Subcutaneous abdominal adipose tissue (tissue), 5 donors: ENCODE data around the gene PRDM16.
A peak's percentile ranks its signal among the peaks of the same experiment; 100 is the strongest.

Experiments
- H3K27ac ChIP-seq: one replicate; pipeline ENCODE4 v1.7.0; 2013; ENCODE audit warnings: low read depth, mild to moderate bottlenecking, inconsistent platforms, low read length, moderate library complexity
- H3K27me3 ChIP-seq, 5 donors: one replicate each; pipeline ENCODE4 v1.7.0; 2013; ENCODE audit warnings: low read length in 5 of 5, inconsistent platforms in 1 of 5; ENCODE audit not compliant: control insufficient read depth in 5 of 5, insufficient read depth in 4 of 5
- H3K36me3 ChIP-seq, 5 donors: one replicate each; pipeline ENCODE4 v1.7.0; 2013; ENCODE audit warnings: low read length in 5 of 5; ENCODE audit not compliant: control insufficient read depth in 5 of 5, insufficient read depth in 5 of 5
- H3K4me1 ChIP-seq, 5 donors: one replicate each; pipeline ENCODE4 v1.7.0; 2013; ENCODE audit warnings: low read length in 5 of 5, mild to moderate bottlenecking in 3 of 5, moderate library complexity in 1 of 5; ENCODE audit not compliant: control insufficient read depth in 5 of 5, insufficient read depth in 5 of 5
- H3K4me3 ChIP-seq, 5 donors: one replicate each; pipeline ENCODE4 v1.7.0; 2013; ENCODE audit warnings: low read length in 5 of 5, low read depth in 1 of 5
- H3K9ac ChIP-seq, 5 donors: one replicate each; pipeline ENCODE4 v1.7.0; 2013; ENCODE audit warnings: low read length in 5 of 5, mild to moderate bottlenecking in 4 of 5, moderate library complexity in 3 of 5
- H3K9me3 ChIP-seq, 5 donors: one replicate each; pipeline ENCODE4 v1.7.0; 2013; ENCODE audit warnings: low read length in 5 of 5; ENCODE audit not compliant: control insufficient read depth in 5 of 5
- donor health status: healthy.
- donor health status: healthy.
- donor health status: healthy.
- donor health status: healthy.
- donor health status: healthy.

Gene PRDM16

DNA sequence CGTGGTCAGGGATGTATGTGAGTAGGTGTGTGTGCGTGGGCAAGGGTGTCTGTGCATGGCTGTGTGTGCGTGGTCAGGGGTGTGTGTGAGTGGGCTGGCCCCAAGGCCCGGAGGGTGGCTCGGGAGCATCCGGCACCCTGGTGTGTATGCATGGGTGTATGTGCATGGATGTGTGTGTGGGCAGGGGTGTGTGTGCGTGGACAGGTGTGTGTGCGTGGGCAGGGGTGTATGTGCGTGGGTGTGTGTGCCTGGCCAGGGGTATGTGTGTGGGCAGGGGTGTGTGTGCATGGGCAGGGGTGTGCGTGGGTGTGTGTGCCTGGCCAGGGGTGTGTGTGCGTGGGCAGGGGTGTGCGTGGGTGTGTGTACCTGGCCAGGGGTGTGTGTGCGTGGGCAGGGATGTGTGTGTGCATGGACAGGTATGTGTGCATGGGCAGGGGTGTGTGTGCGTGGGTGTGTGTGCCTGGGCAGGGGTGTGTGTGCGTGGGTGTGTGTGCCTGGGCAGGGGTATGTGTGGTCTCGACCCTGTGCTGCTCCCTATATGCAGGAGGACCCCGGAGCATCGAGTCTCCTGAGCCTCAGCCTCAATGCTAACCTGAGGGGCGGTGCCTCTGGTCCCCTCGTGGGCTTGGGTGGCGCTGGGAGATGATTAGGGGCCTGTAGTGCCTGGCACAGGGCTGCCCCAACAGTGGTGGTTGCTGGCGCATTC lies 401.8 kb downstream of the PRDM16 start:
- Histone ChIP-seq H3K36me3 (peaks cover 0 to 4% (median 0%) of the 10 kb centered on the region in 5 donors), H3K9ac (no peak overlapping the region), H3K27ac (no peak overlapping the region), H3K4me3 (no peak overlapping the region), H3K27me3 (no peaks in the 10 kb centered on the region), H3K4me1 (peaks cover 3 to 54% (median 34%) of the 10 kb centered on the region in 5 donors), H3K9me3 (no peaks in the 10 kb centered on the region)

DNA sequence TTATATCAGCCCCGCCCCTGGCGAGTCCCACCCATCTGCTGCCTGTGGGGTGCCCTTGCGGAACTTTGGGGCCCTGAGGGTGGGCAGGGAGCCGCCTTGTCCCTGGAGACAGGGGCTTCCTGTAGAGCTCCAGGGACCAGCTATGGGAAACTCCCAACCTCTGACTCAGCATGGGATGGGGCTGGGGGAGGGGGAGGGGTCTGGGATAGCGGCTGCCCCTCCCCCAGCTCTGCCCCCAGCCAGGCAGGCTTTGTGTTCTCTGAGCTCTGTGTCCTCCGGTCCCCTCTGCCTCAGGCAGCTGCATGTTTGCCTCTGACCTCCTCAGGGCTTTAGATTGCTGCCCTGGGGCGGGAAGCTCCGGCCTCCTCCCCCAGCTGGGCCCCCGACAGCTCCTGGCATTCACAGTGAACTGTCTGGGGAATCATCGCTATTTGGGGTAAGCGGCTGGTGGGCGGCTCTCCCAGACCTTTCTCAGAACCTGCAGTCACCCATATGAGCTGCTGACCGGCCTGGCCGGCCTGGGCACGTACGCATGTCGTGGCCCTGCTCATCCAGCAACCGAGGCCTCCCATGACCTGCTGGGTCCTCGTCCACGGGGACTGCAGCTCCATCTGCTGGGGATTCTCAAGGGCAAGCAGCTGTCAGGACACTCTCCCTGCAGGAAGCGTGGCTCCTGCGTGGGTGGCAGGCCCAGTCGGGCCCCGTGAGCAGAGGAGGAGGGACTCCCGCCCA lies 402.5 kb downstream of the PRDM16 start:
- peaks cover 0 to 4% (median 0%) of the 10 kb centered on the region in 5 donors for H3K36me3 ChIP-seq
- H3K9ac ChIP-seq = peak overlapping the region in 1 of 5 donors; percentile 53
- peaks cover 3 to 54% (median 34%) of the 10 kb centered on the region in 5 donors for H3K4me1 ChIP-seq
- no peaks in the 10 kb centered on the region for H3K27me3 ChIP-seq
- H3K9me3 ChIP-seq = no peaks in the 10 kb centered on the region
- H3K4me3 ChIP-seq = no peak overlapping the region
- H3K27ac ChIP-seq = peak overlapping the region; percentile 67

DNA sequence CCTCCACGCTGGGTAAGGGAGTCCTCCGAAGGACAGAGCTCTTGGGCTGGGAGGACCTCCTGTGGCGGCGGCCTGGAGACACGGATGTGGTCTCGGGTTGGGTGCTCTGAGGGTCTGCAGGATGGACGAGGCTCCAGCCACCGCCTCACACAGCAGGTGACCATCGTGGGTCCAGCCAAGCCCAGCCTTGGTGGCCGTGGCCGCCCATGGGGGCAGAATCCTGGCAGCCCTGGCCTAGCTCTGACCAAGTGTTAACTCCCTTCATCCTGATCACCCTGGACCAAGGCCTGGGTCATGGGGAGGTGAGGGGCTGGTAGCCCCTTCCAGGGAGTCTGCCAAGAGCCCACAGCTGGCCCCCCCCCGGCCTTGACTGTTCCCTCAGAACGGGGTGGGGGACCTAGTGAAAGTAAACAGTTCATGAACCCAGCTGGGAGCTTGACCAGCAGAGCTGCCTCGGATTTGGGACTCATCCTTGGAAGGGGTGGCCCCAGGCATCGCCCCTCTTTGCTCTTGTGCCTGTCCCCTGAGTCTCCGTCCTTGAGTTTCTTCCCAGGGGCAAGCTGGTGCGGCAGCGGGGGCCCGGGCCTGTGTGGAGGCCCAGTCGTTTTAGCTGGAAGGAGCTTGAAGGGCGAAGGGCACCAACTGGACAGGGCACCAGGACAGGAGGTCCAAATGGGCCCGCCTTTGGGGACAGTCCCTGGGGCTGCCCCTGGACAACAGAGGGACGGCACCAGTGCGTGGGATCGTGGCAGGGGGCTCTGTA lies 403.3 kb downstream of the PRDM16 start:
- no peaks in the 10 kb centered on the region for H3K27me3 ChIP-seq
- no peaks in the 10 kb centered on the region for H3K9me3 ChIP-seq
- H3K4me3 ChIP-seq = no peak overlapping the region
- peaks cover 0 to 4% (median 0%) of the 10 kb centered on the region in 5 donors for H3K36me3 ChIP-seq
- peak overlapping the region in 1 of 5 donors; percentile 53 for H3K9ac ChIP-seq
- H3K27ac ChIP-seq = peak overlapping the region; percentile 67
- peaks cover 3 to 47% (median 34%) of the 10 kb centered on the region in 5 donors for H3K4me1 ChIP-seq

DNA sequence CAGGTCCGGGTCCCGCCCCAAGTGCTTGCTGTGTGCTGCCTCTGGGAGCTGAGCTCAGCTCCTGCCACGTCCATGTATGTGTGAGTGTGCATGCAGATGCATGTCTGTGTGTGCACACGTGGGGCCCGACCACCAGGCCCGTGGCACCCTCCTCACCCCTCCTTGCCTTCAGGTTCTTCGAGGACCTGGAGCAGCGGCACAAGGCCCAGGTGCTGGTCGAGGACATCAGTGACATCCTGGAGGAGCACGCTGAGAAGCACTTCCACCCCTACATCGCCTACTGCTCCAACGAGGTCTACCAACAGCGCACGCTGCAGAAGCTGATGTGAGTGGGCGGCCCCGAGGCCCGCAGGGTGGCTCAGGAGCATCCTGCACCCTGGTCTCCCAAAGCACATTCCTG lies 403.9 kb downstream of the PRDM16 start:
- H3K4me3 ChIP-seq = no peak overlapping the region
- no peaks in the 10 kb centered on the region for H3K9me3 ChIP-seq
- peaks cover 0 to 4% (median 0%) of the 10 kb centered on the region in 5 donors for H3K36me3 ChIP-seq
- no peaks in the 10 kb centered on the region for H3K27me3 ChIP-seq
- H3K27ac ChIP-seq = peak overlapping the region; percentile 37
- peaks cover 3 to 44% (median 34%) of the 10 kb centered on the region in 5 donors for H3K4me1 ChIP-seq
- H3K9ac ChIP-seq = no peak overlapping the region

DNA sequence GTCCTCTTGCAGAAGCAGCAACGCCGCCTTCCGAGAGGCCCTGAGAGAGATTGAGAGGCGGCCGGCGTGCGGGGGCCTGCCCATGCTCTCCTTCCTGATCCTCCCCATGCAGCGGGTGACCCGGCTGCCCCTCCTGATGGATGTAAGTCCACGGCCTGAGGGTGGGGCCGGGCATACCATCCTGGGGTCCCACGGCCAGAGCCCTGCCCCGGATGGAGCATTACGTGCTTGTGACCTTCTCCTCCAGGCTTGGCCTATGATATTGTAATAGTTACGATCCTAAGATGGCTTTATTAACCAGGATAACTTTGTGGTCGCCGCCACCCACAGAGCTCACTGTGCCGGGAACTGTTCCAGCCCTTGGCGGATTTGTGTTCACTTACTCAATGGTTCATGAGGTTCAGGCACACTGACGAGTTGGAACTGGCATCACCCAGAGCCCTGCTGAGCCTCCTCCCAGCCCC lies 404.4 kb downstream of the PRDM16 start:
- H3K36me3 ChIP-seq = peaks cover 0 to 4% (median 2%) of the 10 kb centered on the region in 5 donors
- no peaks in the 10 kb centered on the region for H3K9me3 ChIP-seq
- H3K27ac ChIP-seq = peak overlapping the region; percentile 37
- H3K4me3 ChIP-seq = no peak overlapping the region
- no peaks in the 10 kb centered on the region for H3K27me3 ChIP-seq
- no peak overlapping the region for H3K9ac ChIP-seq
- peaks cover 3 to 44% (median 34%) of the 10 kb centered on the region in 5 donors for H3K4me1 ChIP-seq

DNA sequence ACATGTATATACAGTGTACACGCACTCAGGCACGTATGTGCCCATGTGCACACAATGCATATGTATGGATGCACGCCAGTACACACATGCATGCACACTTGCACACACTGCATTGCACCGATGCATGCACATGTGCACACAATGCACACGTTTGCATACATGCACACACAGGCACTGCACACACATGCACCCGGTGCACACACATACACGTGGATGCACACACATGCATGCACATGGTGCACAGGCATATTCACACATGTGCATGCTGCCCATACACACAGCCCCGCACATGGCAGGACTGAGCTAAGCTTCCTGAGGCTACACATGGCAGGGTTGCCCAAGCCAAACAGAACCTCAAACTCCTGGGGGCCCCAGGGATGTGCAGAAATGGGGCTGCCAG lies 405.0 kb downstream of the PRDM16 start:
- Histone ChIP-seq H3K9ac (no peak overlapping the region), H3K27me3 (no peaks in the 10 kb centered on the region), H3K4me3 (peak overlapping the region in 1 of 5 donors; percentile 35), H3K9me3 (no peaks in the 10 kb centered on the region), H3K27ac (no peak overlapping the region), H3K36me3 (peaks cover 0 to 4% (median 2%) of the 10 kb centered on the region in 5 donors), H3K4me1 (peaks cover 3 to 44% (median 34%) of the 10 kb centered on the region in 5 donors)

DNA sequence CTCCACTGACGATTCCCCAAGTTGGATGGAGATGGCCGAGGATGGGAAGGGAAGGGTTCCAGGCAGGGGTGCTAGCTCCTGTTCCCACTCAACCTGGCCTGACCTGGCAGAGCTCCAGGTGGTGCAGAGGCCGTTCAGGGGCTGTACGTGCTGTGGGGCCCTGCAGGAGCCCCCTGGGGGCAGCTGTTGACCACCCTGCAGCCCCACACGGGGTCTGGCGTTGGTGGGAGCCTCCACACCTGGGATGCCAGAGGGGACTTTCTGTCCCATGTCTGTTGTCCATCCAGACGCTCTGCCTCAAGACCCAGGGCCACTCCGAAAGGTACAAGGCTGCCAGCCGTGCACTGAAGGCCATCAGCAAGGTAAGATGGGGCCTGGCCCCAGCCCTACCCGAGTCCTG lies 405.4 kb downstream of the PRDM16 start:
- H3K9ac ChIP-seq = no peak overlapping the region
- no peak overlapping the region for H3K4me3 ChIP-seq
- no peaks in the 10 kb centered on the region for H3K27me3 ChIP-seq
- H3K36me3 ChIP-seq = peaks cover 0 to 4% (median 2%) of the 10 kb centered on the region in 5 donors
- H3K4me1 ChIP-seq = peaks cover 3 to 44% (median 34%) of the 10 kb centered on the region in 5 donors
- H3K27ac ChIP-seq = no peak overlapping the region
- H3K9me3 ChIP-seq = no peaks in the 10 kb centered on the region

DNA sequence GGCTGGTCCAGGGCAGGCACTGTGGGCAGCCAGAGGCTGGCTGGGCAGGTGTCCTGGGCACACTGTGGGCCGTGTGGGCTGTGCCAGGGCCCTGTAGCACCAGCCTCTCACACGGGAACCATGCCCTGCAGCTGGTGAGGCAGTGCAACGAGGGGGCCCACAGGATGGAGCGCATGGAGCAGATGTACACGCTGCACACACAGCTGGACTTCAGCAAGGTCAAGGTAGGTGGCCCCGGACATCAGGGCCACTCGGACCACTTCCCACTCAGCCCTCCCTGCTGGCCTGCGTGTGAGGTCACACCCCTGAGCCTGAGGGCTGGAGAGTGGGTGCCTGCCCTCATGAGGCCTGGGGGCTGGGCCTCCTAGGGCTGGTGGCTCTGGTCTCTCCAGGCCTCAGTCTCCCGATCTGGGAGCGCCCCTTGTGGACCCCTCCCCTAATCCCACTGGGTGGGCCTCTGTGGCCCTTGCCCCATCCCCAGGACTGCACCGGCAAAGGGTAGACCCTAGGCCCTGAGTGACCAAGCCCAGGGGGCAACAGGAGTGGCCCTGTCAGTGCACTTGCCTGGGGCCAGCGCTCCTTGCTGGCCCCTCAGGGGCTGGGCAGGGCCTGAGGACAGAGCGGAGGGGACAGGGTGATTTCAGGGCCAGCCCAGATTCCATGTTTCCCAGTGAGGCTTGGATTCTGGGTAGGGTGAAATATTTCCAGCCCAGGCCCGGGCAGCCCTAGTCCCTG lies 407.0 kb downstream of the PRDM16 start:
- Histone ChIP-seq H3K4me3 (no peak overlapping the region), H3K27me3 (no peaks in the 10 kb centered on the region), H3K36me3 (peaks cover 0 to 4% (median 2%) of the 10 kb centered on the region in 5 donors)

DNA sequence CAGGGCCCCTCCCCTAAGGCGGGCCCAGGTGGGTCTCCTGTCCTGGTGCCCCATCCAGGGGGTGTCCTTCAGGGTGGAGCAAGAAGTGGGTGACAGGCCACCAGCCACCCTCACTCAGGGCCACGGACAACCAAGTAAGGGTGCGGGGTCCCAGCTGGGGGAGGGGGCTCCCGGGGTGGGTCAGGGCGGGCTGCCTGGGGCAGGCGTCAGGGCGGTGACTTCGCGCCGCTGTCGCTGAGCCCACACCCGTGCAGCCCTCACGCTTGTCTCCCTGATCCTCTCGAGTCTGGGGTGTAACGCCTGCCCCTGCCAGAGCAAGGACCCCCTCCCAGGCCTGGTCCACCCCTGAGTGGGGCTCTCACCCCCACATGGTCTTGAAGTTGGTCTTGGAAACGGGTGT lies 407.7 kb downstream of the PRDM16 start:
- Histone ChIP-seq H3K27me3 (peaks cover 0 to 4% (median 0%) of the 10 kb centered on the region in 5 donors), H3K36me3 (peaks cover 0 to 4% (median 2%) of the 10 kb centered on the region in 5 donors), H3K27ac (no peak overlapping the region)

More for the DNA sequence above, 407.0 kb downstream of the PRDM16 start:
- no peak overlapping the region for H3K27ac ChIP-seq
- no peaks in the 10 kb centered on the region for H3K9me3 ChIP-seq
- H3K4me1 ChIP-seq = peaks cover 3 to 42% (median 30%) of the 10 kb centered on the region in 5 donors
- no peak overlapping the region for H3K9ac ChIP-seq

More for the DNA sequence above, 407.7 kb downstream of the PRDM16 start:
- Histone ChIP-seq H3K4me1 (peaks cover 3 to 38% (median 23%) of the 10 kb centered on the region in 5 donors), H3K9ac (no peak overlapping the region), H3K9me3 (no peaks in the 10 kb centered on the region), H3K4me3 (no peak overlapping the region)
